ENCODE measurements around the gene ZNF580. TPM values are rescaled to one million over a fixed set of nuclear protein-coding genes. Genes with fewer than 3 reads are reported as not detected.

ZNF580 gene
- total and polyA plus RNA-seq, 9 of the 15 experiments (the other 6 are each of a cell fraction or from before 2014, with no cell fraction given), result 2.3 to 47.4 (median 6.0) TPM

GRCh38 chr19:55606471-55606787 lies 34.4 kb upstream of the ZNF580 start:
- Histone ChIP-seq H3K4me3 (peak overlapping the region; percentile 84), H3K27me3 (ENCODE audit: control insufficient read depth in 2 of 2, insufficient read depth in 2 of 2, low read length in 2 of 2) (no peaks in the 10 kb centered on the region), H3K4me2 (ENCODE audit: insufficient read depth, low read length) (peak overlapping the region; percentile 97), H3K36me3 (ENCODE audit: control insufficient read depth, insufficient read depth, low read length) (peaks cover 16% of the 10 kb centered on the region; the same call in 2 of the 3 replicates), H2AFZ (ENCODE audit: low read depth, low read length) (peak overlapping the region; percentile 68), H3K9ac (ENCODE audit: insufficient read depth in 1 of 2, low read depth in 2 of 2, low read length in 2 of 2) (peak overlapping the region; percentile 65 to 89), H4K20me1 (replicated peaks; ENCODE audit: control insufficient read depth, insufficient read depth, low read length) (no peaks in the 10 kb centered on the region), H3K27ac (ENCODE audit: extremely low read depth, low read depth, low read length) (peak overlapping the region; percentile 87), H3K9me3 (replicated peaks; ENCODE audit: control insufficient read depth, insufficient read depth, low read depth, low read length) (0 out of 2 replicates have a peak, but pooled peaks cover 2% of the 10 kb centered on the region), H3K9me1 (ENCODE audit: control insufficient read depth, insufficient read depth, low read length) (no peaks in the 10 kb centered on the region), H3K4me1 (replicated peaks in 1 of 2; ENCODE audit: control insufficient read depth in 2 of 2, insufficient read depth in 2 of 2, low read length in 2 of 2) (peaks cover 19 to 38% of the 10 kb centered on the region in 2 experiments), H3K79me2 (ENCODE audit: control insufficient read depth, insufficient read depth, low read length) (peaks cover 20% of the 10 kb centered on the region)
- in situ Hi-C loops (cut with MboI) (no loop called here), intact Hi-C loops (cut with micrococcal nuclease) (loop anchor here (1.0 kb wide), 1 partner anchor 89 kb away; no protein-coding TSS in a partner anchor)
- WGBS (ENCODE audit: insufficient coverage, low coverage, missing lambda C conversion rate), result 20% methylated on average over 12 of the region's 12 CpGs
- DNase-seq (ENCODE audit: extremely low read depth in 1 of 4, low spot score in 3 of 4), result no peak
- no peak for ATAC-seq
- no peak for FAIRE-seq
- POLR2A ChIA-PET, result interaction anchor here (0.8 to 2.2 kb wide), 9 partner anchors 12 to 144 kb away, joined by 3 to 18 read pairs (median 3); partner anchors contain the start of genes U2AF2 and ZNF784
- TF ChIP-seq ARHGAP35 (IDR thresholded peaks at IDR 0.05; ENCODE audit: partially characterized antibody), result peak; percentile 36
- TF ChIP-seq CC2D1A (IDR thresholded peaks at IDR 0.05), result 0 out of 2 replicates have a peak, but pooled peaks have one; percentile 5
- 0 out of 2 replicates have a peak, but pooled peaks have one; percentile 4 for TF ChIP-seq SMAD4 (CRISPR knock-in tag; conservative IDR thresholded peaks at IDR 0.05)
- TF ChIP-seq PHF20 (IDR thresholded peaks at IDR 0.05; ENCODE audit: partially characterized antibody), result no peak
- TF ChIP-seq TSC22D4 (tag; IDR thresholded peaks at IDR 0.05), result no peak
- TF ChIP-seq BCOR (IDR thresholded peaks at IDR 0.05), result 0 out of 2 replicates have a peak, but pooled peaks have one; percentile 1
- TF ChIP-seq ZNF133 (CRISPR knock-in tag; IDR thresholded peaks at IDR 0.05), result no peak
- TF ChIP-seq, protein P1, sequence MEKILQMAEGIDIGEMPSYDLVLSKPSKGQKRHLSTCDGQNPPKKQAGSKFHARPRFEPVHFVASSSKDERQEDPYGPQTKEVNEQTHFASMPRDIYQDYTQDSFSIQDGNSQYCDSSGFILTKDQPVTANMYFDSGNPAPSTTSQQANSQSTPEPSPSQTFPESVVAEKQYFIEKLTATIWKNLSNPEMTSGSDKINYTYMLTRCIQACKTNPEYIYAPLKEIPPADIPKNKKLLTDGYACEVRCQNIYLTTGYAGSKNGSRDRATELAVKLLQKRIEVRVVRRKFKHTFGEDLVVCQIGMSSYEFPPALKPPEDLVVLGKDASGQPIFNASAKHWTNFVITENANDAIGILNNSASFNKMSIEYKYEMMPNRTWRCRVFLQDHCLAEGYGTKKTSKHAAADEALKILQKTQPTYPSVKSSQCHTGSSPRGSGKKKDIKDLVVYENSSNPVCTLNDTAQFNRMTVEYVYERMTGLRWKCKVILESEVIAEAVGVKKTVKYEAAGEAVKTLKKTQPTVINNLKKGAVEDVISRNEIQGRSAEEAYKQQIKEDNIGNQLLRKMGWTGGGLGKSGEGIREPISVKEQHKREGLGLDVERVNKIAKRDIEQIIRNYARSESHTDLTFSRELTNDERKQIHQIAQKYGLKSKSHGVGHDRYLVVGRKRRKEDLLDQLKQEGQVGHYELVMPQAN (IDR thresholded peaks at IDR 0.05; ENCODE audit: borderline replicate concordance), result 0 out of 2 replicates have a peak, but pooled peaks have one; percentile 6
- TF ChIP-seq E2F5 (CRISPR knock-in tag; IDR thresholded peaks at IDR 0.05), result 0 out of 2 replicates have a peak, but pooled peaks have one; percentile 28
- 0 out of 2 replicates have a peak, but pooled peaks have one; percentile 8 for TF ChIP-seq SMARCA5 (IDR thresholded peaks at IDR 0.05)
- CTCF ChIA-PET (ENCODE audit: low intra/inter-chr PET ratio), result interaction anchor here (0.6 to 2.5 kb wide), 4 partner anchors 25 to 94 kb away, joined by 3 to 23 read pairs (median 4); no protein-coding TSS in a partner anchor
- no TSS peak for BruUV-seq (replicated peaks)
